ENCODE measurements around the gene ARHGEF11. TPM values are rescaled to one million over a fixed set of nuclear protein-coding genes. Genes with fewer than 3 reads are reported as not detected.
A peak's percentile ranks its signal among the peaks of the same experiment; 100 is the strongest.

Gene ARHGEF11
- total and polyA plus RNA-seq, 8 donors, result 6.6 to 125 (median 32.7) TPM

DNA sequence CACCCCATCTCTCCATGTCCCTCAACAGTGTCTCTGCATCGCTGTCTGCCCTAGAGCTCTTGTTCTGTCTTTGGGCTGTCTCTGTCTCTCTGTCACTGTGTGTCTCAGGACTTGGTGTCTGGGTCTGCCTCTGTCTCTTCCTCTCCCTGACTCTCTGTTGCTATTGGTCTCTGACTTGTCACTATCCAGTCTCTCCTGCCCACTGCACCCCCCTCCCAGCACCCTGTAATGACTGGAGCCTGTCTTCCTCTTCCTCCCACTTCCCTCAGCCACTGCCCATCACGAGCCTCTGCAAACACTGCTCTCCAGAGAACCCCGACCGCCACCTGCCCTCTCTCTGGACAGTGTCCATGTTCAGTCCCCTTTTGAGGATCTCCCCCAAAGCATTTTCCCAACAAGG, 139.9 kb downstream of the ARHGEF11 start:
- Histone ChIP-seq H3K9me3 (no peaks in the 10 kb centered on the region), H3K27me3 (peaks cover 0 to 62% (median 7%) of the 10 kb centered on the region in 3 donors), H3K36me3 (peaks cover 0 to 19% (median 4%) of the 10 kb centered on the region in 4 donors), H3K4me1 (peaks cover 4 to 39% (median 26%) of the 10 kb centered on the region in 4 donors), H3K4me3 (no peak overlapping the region), H3K27ac (no peak overlapping the region)
- TF ChIP-seq POLR2AphosphoS5 (IDR thresholded peaks at IDR 0.05) (no peak), EP300 (IDR thresholded peaks at IDR 0.05) (no peak), POLR2A (IDR thresholded peaks at IDR 0.05) (no peak)
- TF ChIP-seq, protein P1, sequence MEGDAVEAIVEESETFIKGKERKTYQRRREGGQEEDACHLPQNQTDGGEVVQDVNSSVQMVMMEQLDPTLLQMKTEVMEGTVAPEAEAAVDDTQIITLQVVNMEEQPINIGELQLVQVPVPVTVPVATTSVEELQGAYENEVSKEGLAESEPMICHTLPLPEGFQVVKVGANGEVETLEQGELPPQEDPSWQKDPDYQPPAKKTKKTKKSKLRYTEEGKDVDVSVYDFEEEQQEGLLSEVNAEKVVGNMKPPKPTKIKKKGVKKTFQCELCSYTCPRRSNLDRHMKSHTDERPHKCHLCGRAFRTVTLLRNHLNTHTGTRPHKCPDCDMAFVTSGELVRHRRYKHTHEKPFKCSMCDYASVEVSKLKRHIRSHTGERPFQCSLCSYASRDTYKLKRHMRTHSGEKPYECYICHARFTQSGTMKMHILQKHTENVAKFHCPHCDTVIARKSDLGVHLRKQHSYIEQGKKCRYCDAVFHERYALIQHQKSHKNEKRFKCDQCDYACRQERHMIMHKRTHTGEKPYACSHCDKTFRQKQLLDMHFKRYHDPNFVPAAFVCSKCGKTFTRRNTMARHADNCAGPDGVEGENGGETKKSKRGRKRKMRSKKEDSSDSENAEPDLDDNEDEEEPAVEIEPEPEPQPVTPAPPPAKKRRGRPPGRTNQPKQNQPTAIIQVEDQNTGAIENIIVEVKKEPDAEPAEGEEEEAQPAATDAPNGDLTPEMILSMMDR (IDR thresholded peaks at IDR 0.05), result no peak
- intact Hi-C loops (cut with DNase I; ENCODE audit: low total_unique reads), result no loop called here
- DNase-seq, result no peak
- 33 to 71% (median 54%) methylated on average over 4 of the region's 4 CpGs for WGBS, 5 donors

DNA sequence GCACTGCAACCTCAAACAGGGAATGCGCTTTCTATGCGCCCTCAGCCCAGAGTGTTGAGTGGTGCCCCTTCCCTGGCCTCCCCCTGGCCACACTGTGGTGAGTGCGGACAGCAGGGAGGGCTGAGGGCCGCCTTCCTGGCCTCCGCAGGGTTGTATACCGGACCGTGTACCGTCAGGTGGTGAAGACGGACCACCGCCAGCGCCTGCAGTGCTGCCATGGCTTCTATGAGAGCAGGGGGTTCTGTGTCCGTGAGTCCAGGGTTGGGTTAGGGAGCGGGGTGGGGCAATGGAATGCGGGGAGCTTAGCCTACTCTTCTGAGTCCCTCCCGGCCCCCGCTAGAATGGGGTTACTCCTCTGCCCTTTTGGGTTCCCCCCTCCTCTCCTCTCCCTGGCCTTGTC, 140.4 kb downstream of the ARHGEF11 start:
- TF ChIP-seq, protein P1 (IDR thresholded peaks at IDR 0.05), result no peak
- TF ChIP-seq POLR2AphosphoS5 (IDR thresholded peaks at IDR 0.05), result no peak
- TF ChIP-seq EP300 (IDR thresholded peaks at IDR 0.05), result no peak
- TF ChIP-seq POLR2A (IDR thresholded peaks at IDR 0.05), result no peak
- peaks cover 0 to 62% (median 7%) of the 10 kb centered on the region in 3 donors for H3K27me3 ChIP-seq
- no peak overlapping the region for H3K4me3 ChIP-seq
- H3K36me3 ChIP-seq, result peaks cover 0 to 19% (median 4%) of the 10 kb centered on the region in 4 donors
- DNase-seq, result no peak
- intact Hi-C loops (cut with DNase I; ENCODE audit: low total_unique reads), result no loop called here
- 76 to 90% (median 82%) methylated on average over 13 to 16 of the region's 16 CpGs for whole genome bisulfite sequencing, 5 donors
- no peak overlapping the region for H3K27ac ChIP-seq
- H3K9me3 ChIP-seq, result no peaks in the 10 kb centered on the region
- H3K4me1 ChIP-seq, result peaks cover 4 to 39% (median 22%) of the 10 kb centered on the region in 4 donors

DNA sequence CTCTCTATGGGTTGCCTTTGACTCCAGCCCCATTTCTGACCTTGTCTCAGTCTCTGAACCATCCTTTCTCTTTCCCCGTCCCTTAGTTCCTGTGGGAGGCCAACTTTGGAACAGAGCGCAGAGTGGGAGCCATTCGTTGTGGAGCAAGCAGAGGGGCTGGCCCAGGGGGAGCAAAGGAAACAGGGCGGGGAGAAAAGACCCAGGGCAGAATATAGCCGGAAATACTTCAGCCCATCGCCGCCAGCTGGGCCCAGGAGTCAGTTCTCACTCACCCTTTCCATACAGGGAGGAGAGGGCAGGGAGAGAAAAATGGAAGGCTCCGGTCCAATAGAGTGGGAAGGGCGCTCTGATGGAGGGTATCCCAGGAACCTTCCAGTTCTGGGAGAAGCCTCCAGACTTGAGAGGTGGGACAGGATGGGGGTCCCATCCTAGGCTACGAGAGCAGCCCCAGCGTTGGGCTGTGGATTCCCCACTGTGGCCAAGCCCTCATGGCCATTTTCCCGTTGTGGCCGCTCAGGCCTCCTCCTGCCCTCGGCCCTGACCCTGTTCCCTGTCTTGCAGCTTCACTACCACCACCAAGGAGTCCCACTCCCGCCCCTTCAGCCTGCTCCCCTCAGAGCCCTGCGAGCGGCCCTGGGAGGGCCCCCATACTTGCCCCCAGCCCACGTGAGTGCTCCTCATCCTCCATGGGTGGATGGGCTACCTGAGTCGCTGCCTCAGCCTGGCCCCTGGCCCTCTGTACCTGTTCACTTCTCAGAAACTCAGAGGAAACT, 141.2 kb downstream of the ARHGEF11 start:
- intact Hi-C loops (cut with DNase I; ENCODE audit: low total_unique reads), result no loop called here
- no peak for TF ChIP-seq EP300 (IDR thresholded peaks at IDR 0.05)
- TF ChIP-seq POLR2AphosphoS5 (IDR thresholded peaks at IDR 0.05), result no peak
- TF ChIP-seq, protein P1 (IDR thresholded peaks at IDR 0.05), result no peak
- no peak for TF ChIP-seq POLR2A (IDR thresholded peaks at IDR 0.05)
- WGBS, 5 donors, result 71 to 80% (median 77%) methylated on average over 14 to 19 of the region's 19 CpGs
- H3K4me1 ChIP-seq, result peaks cover 4 to 45% (median 22%) of the 10 kb centered on the region in 4 donors
- peaks cover 0 to 16% (median 4%) of the 10 kb centered on the region in 4 donors for H3K36me3 ChIP-seq
- peaks cover 0 to 62% (median 13%) of the 10 kb centered on the region in 3 donors for H3K27me3 ChIP-seq
- H3K9me3 ChIP-seq, result no peaks in the 10 kb centered on the region
- H3K27ac ChIP-seq, result no peak overlapping the region
- no peak overlapping the region for H3K4me3 ChIP-seq
- DNase-seq, result peak in 1 of 2 donors; percentile 58

DNA sequence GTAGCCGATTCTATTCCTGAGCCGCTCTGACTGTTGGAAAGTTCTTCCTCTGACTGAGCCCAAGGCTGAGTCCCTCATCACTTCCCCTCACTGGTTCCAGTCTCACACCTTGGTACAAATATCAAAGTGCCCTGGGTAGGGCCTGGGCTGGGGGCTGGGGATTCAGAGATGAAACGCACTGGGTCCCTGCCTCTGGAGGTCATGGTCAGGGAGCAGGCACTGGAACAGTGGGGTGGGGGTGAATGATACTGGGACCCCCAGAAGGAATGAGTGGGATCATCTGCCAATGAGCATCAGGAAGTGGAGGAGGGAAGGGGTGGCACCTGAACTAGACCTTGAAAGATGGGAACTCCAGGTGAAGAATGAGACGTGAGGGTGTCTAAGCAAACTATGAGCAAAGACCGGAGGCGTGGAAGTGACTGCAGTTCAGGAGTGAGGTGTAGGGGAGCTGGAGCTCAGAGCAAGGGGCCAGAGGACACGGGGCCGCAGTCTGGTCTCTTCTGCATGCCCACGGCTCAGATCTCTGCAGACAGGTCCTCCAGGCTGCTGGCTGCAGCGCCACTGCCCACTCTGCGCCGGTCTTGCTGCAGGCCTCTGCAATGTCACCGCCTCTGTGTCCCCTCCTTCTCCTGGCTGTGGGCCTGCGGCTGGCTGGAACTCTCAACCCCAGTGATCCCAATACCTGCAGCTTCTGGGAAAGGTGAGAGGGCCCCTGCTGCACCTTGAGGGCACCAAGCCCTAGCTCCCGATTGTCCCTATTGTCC, 142.0 kb downstream of the ARHGEF11 start:
- 65 to 83% (median 73%) methylated on average over 14 to 15 of the region's 15 CpGs for WGBS, 5 donors
- peaks cover 4 to 47% (median 22%) of the 10 kb centered on the region in 4 donors for H3K4me1 ChIP-seq
- intact Hi-C loops (cut with DNase I; ENCODE audit: low total_unique reads), result no loop called here

More for the DNA sequence above, 142.0 kb downstream of the ARHGEF11 start:
- no peak overlapping the region for H3K4me3 ChIP-seq
- peaks cover 0 to 13% (median 4%) of the 10 kb centered on the region in 4 donors for H3K36me3 ChIP-seq
- H3K27ac ChIP-seq, result no peak overlapping the region
- no peaks in the 10 kb centered on the region for H3K9me3 ChIP-seq
- DNase-seq, result no peak
- TF ChIP-seq POLR2AphosphoS5 (IDR thresholded peaks at IDR 0.05) (no peak), EP300 (IDR thresholded peaks at IDR 0.05) (no peak), POLR2A (IDR thresholded peaks at IDR 0.05) (no peak)
- TF ChIP-seq, protein P1 (IDR thresholded peaks at IDR 0.05), result no peak
- peaks cover 0 to 61% (median 11%) of the 10 kb centered on the region in 3 donors for H3K27me3 ChIP-seq
